ENCODE data around the gene STPG1.
A peak's percentile ranks its signal among the peaks of the same experiment; 100 is the strongest.

STPG1 gene

GRCh38 chr1:24340770-24341169 lies 72.8 kb downstream of the STPG1 start:
- no peak for DNase-seq

DNA sequence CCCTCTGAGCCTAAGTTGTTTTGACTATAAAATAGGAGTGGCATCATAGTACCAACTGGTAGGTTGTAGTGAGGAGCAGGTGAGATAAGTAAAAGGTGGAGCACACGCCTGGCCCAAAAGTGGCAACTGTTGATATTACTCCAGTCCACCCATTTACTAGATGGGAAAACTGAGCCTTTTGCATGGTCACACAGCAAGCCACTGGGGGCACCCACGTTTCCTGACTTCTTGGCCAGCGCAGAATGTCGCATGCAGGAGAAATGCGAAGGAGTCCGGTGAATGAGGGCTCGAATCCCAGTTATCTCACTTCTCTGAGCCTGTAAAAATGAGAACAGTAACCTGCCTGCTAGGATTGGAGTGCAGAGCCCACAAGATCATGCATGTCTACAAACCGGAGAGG lies 73.6 kb downstream of the STPG1 start:
- DNase-seq: no peak

DNA sequence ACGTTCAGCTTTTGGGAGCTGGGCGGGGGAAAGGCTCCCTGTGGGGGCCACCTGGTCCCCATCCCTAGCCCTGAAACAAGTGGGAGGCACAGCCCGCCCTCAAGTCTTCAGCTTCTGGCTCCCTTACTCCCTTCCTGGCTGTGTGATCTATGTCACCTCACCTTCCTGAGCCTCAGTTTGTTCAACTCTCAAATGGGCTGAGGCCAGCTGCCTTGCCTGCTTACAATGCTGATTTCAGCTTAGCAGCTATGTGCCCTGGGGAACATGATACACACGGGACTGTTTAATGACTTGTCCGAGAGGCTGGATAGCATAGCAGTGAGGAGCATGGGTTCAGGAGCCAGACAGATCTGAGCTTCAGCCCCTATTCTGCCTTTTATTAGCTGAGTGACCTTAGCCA lies 75.1 kb downstream of the STPG1 start:
- DNase-seq: no peak

DNA sequence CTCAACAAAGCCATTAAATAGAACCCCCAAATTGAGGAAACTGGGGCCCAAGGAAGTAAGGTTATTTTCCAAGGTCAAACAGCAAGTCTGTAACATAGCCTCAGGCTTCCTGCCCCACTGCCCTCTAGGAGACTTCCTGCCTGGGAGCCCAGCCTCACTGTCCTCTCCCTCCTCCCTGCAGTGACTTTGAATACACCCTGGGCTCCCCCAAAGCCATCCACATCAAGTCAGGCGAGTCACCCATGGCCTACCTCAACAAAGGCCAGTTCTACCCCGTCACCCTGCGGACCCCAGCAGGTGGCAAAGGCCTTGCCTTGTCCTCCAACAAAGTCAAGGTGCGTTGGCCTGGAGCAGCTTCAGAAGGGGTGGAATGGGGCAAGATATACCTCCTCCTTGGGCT lies 76.1 kb downstream of the STPG1 start:
- no peak for DNase-seq

GRCh38 chr1:24336075-24336474 lies 77.5 kb downstream of the STPG1 start:
- DNase-seq: no peak

GRCh38 chr1:24331961-24332673 lies 81.5 kb downstream of the STPG1 start:
- no peak for DNase-seq

DNA sequence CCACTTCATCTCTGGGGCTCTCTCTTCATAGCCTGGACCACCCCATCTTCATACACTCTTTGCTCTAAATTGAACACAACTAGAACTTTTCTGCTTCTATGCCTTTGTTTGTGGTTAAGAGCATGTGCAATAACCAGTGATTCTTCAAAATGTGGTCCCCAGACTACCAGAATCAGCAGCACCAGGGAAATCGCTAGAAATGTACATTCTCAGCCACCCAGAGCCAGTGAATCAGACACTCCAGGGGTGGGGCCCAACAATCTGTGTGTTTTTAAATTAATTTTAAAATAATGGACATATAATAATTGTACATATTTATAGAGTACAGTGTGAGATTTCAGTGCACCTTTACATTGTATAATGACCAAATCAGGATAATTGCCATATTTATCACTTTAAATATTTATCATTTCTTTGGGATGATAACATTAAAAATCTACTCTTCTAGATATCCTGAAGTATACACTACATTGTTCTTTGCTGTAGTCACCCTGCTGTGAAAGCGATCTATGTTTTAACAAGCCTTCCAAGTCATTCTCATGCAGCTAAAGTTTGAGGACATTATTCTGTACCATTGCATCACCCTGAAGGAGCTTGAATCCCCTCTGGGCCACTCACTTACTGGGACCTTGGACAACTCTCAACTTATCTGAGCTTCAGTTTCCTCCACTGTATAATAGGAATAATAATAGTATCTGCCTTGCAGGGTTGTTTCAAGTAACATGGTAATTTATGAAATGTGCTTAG lies 83.6 kb downstream of the STPG1 start:
- no peak for DNase-seq

- DNase-seq: no peak
Measured at GRCh38 chr1:24329331-24329730, 84.3 kb downstream of the STPG1 start.

DNA sequence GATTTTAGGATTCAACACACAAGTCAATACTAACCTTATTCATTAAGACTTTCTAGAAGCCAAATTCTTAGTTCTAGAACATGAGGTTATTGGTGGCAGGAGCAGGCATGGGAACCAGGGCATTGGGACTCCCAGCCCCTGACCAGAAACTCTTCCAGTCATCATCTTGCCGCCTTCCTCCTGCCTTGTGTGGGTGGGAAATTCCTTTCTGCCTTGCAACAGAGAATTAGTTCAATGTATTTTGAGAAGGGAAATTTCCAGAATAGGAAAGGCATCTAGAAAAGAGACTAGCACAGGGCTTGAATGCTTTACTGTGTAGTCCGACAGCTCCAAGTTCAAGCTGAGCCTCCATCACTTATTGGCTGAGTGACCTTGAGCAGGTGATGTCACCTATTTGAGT lies 85.7 kb downstream of the STPG1 start:
- no peak for DNase-seq

DNA sequence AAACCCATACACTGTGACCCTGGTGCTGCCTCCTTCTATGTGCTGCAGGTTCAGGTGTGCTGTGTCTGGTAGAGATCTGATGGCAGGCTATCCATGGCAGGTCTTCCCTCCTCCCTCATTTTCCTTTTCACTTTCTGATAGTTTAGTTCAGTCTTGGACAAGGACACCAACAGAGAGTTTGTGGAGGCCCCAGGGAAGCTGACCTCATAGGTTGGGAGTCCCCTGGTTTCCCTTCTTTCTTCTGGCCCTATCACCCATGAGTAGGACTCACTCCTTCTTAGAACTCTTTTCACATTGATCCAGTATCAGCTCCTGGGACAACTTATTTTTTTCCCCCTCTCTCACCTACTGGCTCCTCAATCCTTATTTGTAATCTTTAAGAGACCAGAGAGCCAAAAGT lies 86.1 kb downstream of the STPG1 start:
- no peak for DNase-seq

- DNase-seq: no peak
Measured at GRCh38 chr1:24325587-24326449, 87.8 kb downstream of the STPG1 start.

DNA sequence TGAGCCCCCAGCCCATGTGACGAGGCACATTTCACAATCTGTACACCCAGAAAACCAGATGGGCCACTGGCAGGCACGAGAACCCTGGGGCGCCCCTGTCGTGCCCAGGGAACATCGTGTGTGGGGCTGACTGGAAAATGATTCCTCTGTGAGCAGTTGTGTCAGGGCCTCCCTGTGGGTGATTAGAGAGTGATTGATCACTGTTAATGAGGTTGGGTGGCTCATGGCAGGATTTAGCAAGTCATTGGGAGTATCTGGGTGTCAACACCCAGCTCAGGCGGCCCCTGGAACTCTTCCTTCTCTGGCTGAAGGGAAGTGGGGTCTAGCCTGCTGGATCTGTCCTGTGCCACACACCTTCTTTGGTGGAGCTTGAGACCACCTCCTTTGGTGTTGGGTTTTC lies 88.7 kb downstream of the STPG1 start:
- no peak for DNase-seq

GRCh38 chr1:24323281-24323680 lies 90.3 kb downstream of the STPG1 start:
- no peak for DNase-seq

DNA sequence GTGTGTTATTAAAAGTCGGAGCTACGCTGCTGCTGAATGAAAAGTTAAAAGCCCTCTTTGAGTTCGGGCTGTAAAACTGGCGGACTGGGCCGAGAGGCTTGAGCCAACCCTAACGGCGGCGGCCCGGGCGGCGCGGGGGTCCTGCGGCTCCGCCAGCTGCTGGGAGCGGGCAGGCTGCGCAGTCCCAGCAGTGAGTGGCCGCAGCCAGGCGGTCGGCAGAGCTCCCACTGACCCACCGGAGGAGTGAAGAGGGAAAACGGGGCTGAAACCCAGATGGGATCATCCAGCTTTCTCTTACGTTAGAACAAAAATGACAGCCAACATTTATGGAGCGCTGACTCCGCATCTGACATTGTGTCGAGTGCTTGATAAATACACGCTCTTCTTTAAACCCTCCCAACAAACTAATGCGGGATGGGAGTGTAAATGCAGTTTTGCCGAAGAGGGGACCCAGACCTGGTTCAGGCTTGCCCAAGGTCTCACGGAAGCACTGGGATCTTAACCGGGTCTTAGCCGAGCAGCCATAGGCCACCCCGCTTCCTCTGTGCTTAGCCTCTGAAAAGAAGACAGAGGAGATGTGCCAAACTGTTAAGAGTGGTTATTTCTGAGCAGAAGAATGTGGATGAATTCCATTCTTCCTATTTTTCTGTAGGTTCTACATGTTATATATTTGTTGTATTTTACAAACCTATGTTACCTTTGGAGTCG lies 91.0 kb downstream of the STPG1 start:
- DNase-seq: no peak

GRCh38 chr1:24321697-24322469 lies 91.7 kb downstream of the STPG1 start:
- peak; percentile 27 to 66 (median 42) for DNase-seq

DNA sequence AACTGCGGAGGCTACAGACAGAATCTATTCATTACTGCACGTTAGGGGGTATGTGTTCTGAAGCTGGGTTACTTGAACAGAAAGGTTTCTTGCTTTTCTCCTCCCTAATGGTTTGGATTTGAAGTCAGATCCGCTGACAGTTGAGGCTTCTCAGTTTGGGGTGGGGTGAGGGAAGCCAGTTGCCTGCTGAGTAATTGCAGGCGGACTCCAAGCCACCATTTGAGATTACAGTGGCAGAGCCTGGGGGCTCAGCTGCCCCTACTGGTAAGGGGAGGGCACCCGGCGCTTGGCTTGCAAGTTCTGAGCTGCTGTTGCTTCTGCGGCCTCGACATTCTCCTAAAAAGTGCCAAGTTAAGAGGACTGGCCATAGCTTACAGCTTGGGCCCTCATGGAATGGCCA lies 92.5 kb downstream of the STPG1 start:
- no peak for DNase-seq

DNA sequence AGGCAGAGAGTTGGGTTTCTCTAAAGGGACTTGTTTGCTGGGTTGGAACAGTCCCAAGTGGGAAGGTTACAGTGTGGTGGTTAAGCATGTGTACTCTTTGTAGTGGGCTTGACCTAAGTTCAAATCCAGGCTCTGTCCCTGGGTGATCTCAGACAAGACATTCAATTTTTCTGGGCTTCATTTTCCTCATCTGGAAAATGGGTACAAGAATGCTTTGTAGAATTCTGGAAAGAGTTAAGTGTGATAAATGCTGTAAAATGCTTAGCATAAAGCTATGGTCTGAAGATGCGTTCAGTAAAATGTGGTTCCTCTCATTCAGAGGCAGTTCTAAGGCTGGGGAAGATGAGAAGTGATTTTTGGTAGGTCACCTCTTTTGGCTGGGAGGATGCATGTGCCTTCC lies 93.6 kb downstream of the STPG1 start:
- no peak for DNase-seq

GRCh38 chr1:24319312-24319863 lies 94.2 kb downstream of the STPG1 start, which contains the start of gene GRHL3:
Gene GRHL3 (plus strand): TSS chr1:24319357. CDS start chr1:24319552, 195 bp downstream.
- DNase-seq: peak in 1 of 4 experiments; percentile 7

GRCh38 chr1:24318615-24319311 lies 94.8 kb downstream of the STPG1 start:
- DNase-seq: no peak

DNA sequence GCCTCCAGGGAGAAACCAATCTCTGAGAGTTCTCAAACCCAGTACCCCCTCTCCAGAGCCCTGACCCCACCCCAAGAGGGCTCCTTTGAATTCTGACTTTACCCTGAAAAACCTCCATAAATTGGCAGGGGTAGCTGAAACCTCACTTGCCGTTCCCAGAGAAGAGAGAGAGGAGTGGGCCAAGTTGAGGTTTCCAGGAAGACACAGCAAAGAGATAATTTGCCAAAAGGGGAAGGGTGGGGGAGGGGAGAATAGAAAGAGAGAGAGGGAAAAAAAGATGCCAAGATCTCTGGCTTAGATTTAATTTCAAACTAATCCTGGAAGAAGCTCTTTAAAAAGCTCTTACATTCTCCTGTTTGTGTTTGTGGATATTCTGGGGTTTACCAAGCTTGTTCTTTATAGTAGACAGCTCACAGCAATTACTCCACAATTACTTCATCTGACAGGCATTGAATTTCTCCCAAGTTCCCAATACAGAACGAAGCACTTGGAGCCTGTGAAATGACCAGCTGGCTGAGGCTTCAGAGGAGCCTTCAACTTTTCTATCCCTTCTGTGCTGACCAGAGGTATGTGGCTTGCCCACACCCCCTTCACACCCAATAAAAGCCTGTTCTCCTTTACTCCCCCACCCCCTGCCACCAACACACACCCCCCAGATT lies 95.5 kb downstream of the STPG1 start:
- no peak for DNase-seq
